Measurements from ENCODE around the gene ELFN1.

DNA sequence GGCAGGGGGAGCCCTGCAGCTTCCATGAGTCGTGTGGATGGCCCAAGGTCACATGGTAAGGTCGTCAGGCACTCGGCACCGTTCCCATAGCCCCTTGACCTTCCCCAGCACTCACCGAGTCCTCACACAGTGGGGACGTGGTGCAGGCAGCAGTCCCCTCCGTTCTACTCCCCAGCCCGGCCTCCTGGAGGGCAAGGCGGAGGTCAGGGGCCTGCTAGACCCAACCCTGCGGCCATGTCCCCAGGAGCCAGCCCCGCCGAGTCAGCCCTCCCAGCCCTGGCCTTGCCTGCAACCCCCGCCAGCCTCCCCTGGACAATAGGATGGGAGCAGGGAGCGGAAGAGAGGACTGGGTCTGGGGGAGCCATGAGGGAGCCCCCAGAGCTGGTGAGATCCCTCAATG lies 65.2 kb downstream of the ELFN1 start:
- TF ChIP-seq, protein P1, sequence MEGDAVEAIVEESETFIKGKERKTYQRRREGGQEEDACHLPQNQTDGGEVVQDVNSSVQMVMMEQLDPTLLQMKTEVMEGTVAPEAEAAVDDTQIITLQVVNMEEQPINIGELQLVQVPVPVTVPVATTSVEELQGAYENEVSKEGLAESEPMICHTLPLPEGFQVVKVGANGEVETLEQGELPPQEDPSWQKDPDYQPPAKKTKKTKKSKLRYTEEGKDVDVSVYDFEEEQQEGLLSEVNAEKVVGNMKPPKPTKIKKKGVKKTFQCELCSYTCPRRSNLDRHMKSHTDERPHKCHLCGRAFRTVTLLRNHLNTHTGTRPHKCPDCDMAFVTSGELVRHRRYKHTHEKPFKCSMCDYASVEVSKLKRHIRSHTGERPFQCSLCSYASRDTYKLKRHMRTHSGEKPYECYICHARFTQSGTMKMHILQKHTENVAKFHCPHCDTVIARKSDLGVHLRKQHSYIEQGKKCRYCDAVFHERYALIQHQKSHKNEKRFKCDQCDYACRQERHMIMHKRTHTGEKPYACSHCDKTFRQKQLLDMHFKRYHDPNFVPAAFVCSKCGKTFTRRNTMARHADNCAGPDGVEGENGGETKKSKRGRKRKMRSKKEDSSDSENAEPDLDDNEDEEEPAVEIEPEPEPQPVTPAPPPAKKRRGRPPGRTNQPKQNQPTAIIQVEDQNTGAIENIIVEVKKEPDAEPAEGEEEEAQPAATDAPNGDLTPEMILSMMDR (optimal IDR thresholded peaks at IDR 0.05 in 1 of 3, IDR thresholded peaks at IDR 0.05 in 1 of 3, conservative IDR thresholded peaks at IDR 0.05 in 1 of 3; ENCODE audit: extremely low read depth in 1 of 3, insufficient read depth in 2 of 3, low read length in 3 of 3) = no peak
- TF ChIP-seq EZH2 (IDR thresholded peaks at IDR 0.05; ENCODE audit: low read length) = no peak

All from keratinocyte (primary cell).